Measurements from ENCODE around the gene NPEPL1. TPM values are rescaled to one million over a fixed set of nuclear protein-coding genes. Genes with fewer than 3 reads are reported as not detected.

The NPEPL1 gene
- total and polyA plus RNA-seq, 2 of the 8 experiments (the other 6 are each of a cell fraction or from before 2014, with no cell fraction given), result 12.4 to 26.8 TPM

DNA sequence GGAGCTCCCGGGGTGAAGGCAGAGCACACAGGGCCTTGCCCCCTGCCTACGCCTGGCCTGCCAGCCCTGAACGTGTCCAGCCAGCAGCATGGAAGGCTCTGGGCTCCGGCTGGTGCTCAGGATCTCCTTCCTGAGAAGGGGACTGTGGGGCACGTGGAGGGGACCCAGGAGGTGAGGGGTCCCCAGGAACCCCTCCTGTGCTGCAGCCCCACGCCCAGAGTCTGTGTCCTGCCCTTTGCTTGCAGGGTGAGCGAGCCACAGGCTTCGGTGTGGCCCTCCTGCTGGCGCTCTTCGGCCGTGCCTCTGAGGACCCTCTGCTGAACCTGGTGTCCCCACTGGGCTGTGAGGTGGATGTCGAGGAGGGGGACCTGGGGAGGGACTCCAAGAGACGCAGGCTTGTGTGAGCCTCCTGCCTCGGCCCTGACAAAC is 22.3 kb downstream of the NPEPL1 start (continued):
- TF ChIP-seq, protein P1, sequence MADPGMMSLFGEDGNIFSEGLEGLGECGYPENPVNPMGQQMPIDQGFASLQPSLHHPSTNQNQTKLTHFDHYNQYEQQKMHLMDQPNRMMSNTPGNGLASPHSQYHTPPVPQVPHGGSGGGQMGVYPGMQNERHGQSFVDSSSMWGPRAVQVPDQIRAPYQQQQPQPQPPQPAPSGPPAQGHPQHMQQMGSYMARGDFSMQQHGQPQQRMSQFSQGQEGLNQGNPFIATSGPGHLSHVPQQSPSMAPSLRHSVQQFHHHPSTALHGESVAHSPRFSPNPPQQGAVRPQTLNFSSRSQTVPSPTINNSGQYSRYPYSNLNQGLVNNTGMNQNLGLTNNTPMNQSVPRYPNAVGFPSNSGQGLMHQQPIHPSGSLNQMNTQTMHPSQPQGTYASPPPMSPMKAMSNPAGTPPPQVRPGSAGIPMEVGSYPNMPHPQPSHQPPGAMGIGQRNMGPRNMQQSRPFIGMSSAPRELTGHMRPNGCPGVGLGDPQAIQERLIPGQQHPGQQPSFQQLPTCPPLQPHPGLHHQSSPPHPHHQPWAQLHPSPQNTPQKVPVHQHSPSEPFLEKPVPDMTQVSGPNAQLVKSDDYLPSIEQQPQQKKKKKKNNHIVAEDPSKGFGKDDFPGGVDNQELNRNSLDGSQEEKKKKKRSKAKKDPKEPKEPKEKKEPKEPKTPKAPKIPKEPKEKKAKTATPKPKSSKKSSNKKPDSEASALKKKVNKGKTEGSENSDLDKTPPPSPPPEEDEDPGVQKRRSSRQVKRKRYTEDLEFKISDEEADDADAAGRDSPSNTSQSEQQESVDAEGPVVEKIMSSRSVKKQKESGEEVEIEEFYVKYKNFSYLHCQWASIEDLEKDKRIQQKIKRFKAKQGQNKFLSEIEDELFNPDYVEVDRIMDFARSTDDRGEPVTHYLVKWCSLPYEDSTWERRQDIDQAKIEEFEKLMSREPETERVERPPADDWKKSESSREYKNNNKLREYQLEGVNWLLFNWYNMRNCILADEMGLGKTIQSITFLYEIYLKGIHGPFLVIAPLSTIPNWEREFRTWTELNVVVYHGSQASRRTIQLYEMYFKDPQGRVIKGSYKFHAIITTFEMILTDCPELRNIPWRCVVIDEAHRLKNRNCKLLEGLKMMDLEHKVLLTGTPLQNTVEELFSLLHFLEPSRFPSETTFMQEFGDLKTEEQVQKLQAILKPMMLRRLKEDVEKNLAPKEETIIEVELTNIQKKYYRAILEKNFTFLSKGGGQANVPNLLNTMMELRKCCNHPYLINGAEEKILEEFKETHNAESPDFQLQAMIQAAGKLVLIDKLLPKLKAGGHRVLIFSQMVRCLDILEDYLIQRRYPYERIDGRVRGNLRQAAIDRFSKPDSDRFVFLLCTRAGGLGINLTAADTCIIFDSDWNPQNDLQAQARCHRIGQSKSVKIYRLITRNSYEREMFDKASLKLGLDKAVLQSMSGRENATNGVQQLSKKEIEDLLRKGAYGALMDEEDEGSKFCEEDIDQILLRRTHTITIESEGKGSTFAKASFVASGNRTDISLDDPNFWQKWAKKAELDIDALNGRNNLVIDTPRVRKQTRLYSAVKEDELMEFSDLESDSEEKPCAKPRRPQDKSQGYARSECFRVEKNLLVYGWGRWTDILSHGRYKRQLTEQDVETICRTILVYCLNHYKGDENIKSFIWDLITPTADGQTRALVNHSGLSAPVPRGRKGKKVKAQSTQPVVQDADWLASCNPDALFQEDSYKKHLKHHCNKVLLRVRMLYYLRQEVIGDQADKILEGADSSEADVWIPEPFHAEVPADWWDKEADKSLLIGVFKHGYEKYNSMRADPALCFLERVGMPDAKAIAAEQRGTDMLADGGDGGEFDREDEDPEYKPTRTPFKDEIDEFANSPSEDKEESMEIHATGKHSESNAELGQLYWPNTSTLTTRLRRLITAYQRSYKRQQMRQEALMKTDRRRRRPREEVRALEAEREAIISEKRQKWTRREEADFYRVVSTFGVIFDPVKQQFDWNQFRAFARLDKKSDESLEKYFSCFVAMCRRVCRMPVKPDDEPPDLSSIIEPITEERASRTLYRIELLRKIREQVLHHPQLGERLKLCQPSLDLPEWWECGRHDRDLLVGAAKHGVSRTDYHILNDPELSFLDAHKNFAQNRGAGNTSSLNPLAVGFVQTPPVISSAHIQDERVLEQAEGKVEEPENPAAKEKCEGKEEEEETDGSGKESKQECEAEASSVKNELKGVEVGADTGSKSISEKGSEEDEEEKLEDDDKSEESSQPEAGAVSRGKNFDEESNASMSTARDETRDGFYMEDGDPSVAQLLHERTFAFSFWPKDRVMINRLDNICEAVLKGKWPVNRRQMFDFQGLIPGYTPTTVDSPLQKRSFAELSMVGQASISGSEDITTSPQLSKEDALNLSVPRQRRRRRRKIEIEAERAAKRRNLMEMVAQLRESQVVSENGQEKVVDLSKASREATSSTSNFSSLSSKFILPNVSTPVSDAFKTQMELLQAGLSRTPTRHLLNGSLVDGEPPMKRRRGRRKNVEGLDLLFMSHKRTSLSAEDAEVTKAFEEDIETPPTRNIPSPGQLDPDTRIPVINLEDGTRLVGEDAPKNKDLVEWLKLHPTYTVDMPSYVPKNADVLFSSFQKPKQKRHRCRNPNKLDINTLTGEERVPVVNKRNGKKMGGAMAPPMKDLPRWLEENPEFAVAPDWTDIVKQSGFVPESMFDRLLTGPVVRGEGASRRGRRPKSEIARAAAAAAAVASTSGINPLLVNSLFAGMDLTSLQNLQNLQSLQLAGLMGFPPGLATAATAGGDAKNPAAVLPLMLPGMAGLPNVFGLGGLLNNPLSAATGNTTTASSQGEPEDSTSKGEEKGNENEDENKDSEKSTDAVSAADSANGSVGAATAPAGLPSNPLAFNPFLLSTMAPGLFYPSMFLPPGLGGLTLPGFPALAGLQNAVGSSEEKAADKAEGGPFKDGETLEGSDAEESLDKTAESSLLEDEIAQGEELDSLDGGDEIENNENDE (IDR thresholded peaks at IDR 0.05; ENCODE audit: insufficient replicate concordance, low read length), result no peak
- TF ChIP-seq HDAC2 (IDR thresholded peaks at IDR 0.05; ENCODE audit: borderline replicate concordance in 1 of 2, low read depth in 2 of 2, low read length in 2 of 2), result no peak

All from H1 (cell line).